HepG2 (cell line): ENCODE measurements around the gene ADGRG6. TPM values are rescaled to one million over a fixed set of nuclear protein-coding genes. Genes with fewer than 3 reads are reported as not detected.

Source experiments
- ATF1 ChIP-seq: IDR thresholded peaks from 2 replicates; pipeline ENCODE4 v1.6.1; 2016; ENCODE audit warnings: mild to moderate bottlenecking, control low read depth
- BCL6 ChIP-seq: IDR thresholded peaks from 2 replicates; pipeline ENCODE4 v1.6.1; 2016; ENCODE audit warnings: missing genetic modification reagents, missing compliant biosample characterization
- DDIT3 ChIP-seq: sonication (generic); formaldehyde crosslinking; IDR thresholded peaks from 2 replicates; pipeline ENCODE4 v1.4.0; 2020; ENCODE audit warnings: mild to moderate bottlenecking, missing genetic modification reagents
- EEA1 ChIP-seq: sonication (generic); formaldehyde crosslinking; IDR thresholded peaks from 2 replicates; pipeline ENCODE4 v1.5.1; 2020; ENCODE audit warnings: mild to moderate bottlenecking, missing genetic modification reagents, borderline replicate concordance
- FOSL1 ChIP-seq: sonication (generic); formaldehyde crosslinking; IDR thresholded peaks from 2 replicates; pipeline ENCODE4 v1.9.0; 2021; ENCODE audit warnings: missing genetic modification reagents, borderline replicate concordance
- FOXA3 ChIP-seq: IDR thresholded peaks from 2 replicates; pipeline ENCODE4 v1.6.1; 2016; ENCODE audit warnings: missing genetic modification reagents, missing compliant biosample characterization
- HNF1A ChIP-seq, 2 experiments: sonication (generic) in 1 of 2; formaldehyde crosslinking in 1 of 2; IDR thresholded peaks; 2 replicates each; pipeline versions ENCODE4 v1.4.0 to v1.6.1; 2016 to 2020; ENCODE audit warnings: borderline replicate concordance in 1 of 2, low read depth in 1 of 2, mild to moderate bottlenecking in 1 of 2, missing genetic modification reagents in 1 of 2
- HNF4A ChIP-seq: sonication (generic); formaldehyde crosslinking; IDR thresholded peaks from 2 replicates; pipeline ENCODE4 v1.4.0; 2020; ENCODE audit warnings: missing genetic modification reagents
- KAT7 ChIP-seq: IDR thresholded peaks from 2 replicates; pipeline ENCODE4 v1.6.1; 2018; ENCODE audit warnings: borderline replicate concordance, missing compliant biosample characterization
- KDM4B ChIP-seq: sonication (generic); formaldehyde crosslinking; IDR thresholded peaks from 2 replicates; pipeline ENCODE4 v1.4.0; 2020; ENCODE audit warnings: missing genetic modification reagents
- KDM5B ChIP-seq: sonication (generic); formaldehyde crosslinking; IDR thresholded peaks from 2 replicates; pipeline ENCODE4 v1.4.0; 2020; ENCODE audit warnings: missing genetic modification reagents, mild to moderate bottlenecking, borderline replicate concordance
- LBX2 ChIP-seq: sonication (generic); formaldehyde crosslinking; IDR thresholded peaks from 2 replicates; pipeline ENCODE4 v1.5.0; 2020; ENCODE audit warnings: missing genetic modification reagents, mild to moderate bottlenecking, borderline replicate concordance
- MTF2 ChIP-seq: sonication (generic); formaldehyde crosslinking; IDR thresholded peaks from 2 replicates; pipeline ENCODE4 v1.5.0; 2020; ENCODE audit warnings: missing genetic modification reagents, borderline replicate concordance
- SKI ChIP-seq: fragments of 450-650 bp; IDR thresholded peaks from one replicate; pipeline ENCODE4 v1.6.1; 2018; ENCODE audit warnings: mild to moderate bottlenecking; ENCODE audit not compliant: partially characterized antibody
- TFE3 ChIP-seq: IDR thresholded peaks from 2 replicates; pipeline ENCODE4 v1.6.1; 2016
- ZFYVE20 ChIP-seq: sonication (generic); formaldehyde crosslinking; IDR thresholded peaks from 2 replicates; pipeline ENCODE4 v1.8.0; 2023; ENCODE audit warnings: low read depth, mild to moderate bottlenecking, moderate library complexity, missing genetic modification reagents, borderline replicate concordance
- ZNF263 ChIP-seq: sonication (generic); formaldehyde crosslinking; IDR thresholded peaks from 2 replicates; pipeline ENCODE4 v1.4.0; 2020; ENCODE audit warnings: missing genetic modification reagents
- ZNF3 ChIP-seq: IDR thresholded peaks from 2 replicates; pipeline ENCODE4 v1.7.0; 2017; ENCODE audit warnings: inconsistent platforms
- ZNF335 ChIP-seq: sonication (generic); formaldehyde crosslinking; IDR thresholded peaks from 2 replicates; pipeline ENCODE4 v1.4.0; 2020; ENCODE audit warnings: missing genetic modification reagents
- ZNF430 ChIP-seq: sonication (generic); formaldehyde crosslinking; IDR thresholded peaks from 2 replicates; pipeline ENCODE4 v1.9.0; 2021; ENCODE audit warnings: mild to moderate bottlenecking, missing genetic modification reagents
- ZNF558 ChIP-seq: sonication (generic); formaldehyde crosslinking; IDR thresholded peaks from 2 replicates; pipeline ENCODE4 v1.9.0; 2022; ENCODE audit warnings: mild to moderate bottlenecking, missing genetic modification reagents, borderline replicate concordance
- ZNF589 ChIP-seq: sonication (generic); formaldehyde crosslinking; conservative IDR thresholded peaks from 2 replicates; pipeline ENCODE4 v1.8.0; 2022; ENCODE audit warnings: mild to moderate bottlenecking, moderate library complexity, missing genetic modification reagents
- ZNF674 ChIP-seq: sonication (generic); formaldehyde crosslinking; IDR thresholded peaks from 2 replicates; pipeline ENCODE4 v1.5.0; 2020; ENCODE audit warnings: low read depth, mild to moderate bottlenecking, missing genetic modification reagents
- polyA plus RNA-seq, 8 experiments: library from polyadenylated mRNA; depleted of rRNA in 3 of 8; stranded (reverse) in 7 of 8; unstranded in 1 of 8; fragments of >200 nt; fragmentation: Illumina TruSeq in 4 of 8; extraction: Trizol in 4 of 8; gene quantifications; 2 replicates each; pipeline versions ENCODE4 v1.2.1 to v1.2.3, GENCODE V29; 2011 to 2016; ENCODE audit warnings: low read depth in 4 of 8, missing spikeins in 1 of 8, mixed read lengths in 1 of 8; ENCODE audit not compliant: insufficient read depth in 1 of 8
- total RNA-seq, 5 experiments: library from RNA; depleted of rRNA; stranded (reverse); fragments of >200 nt; fragmentation: Illumina TruSeq; extraction: Trizol; gene quantifications; 2 replicates each; pipeline ENCODE4 v1.2.3, GENCODE V29; 2016; ENCODE audit warnings: low read depth in 1 of 5

Gene ADGRG6
- total and polyA plus RNA-seq, 2 of the 13 experiments (the other 11 are each of a cell fraction or from before 2014, with no cell fraction given) = 129 to 249 TPM

- TF ChIP-seq DDIT3 (no peak), SKI (no peak), HNF1A (IDR thresholded peaks at IDR 0.05; ENCODE audit: low read depth) (no peak), HNF1A (CRISPR knock-in tag; IDR thresholded peaks at IDR 0.05; ENCODE audit: borderline replicate concordance) (peak; percentile 49; the same call in 1 of the 2 replicates), KDM4B (CRISPR knock-in tag) (no peak), TFE3 (no peak), EEA1 (CRISPR knock-in tag) (no peak), ATF1 (CRISPR knock-in tag) (0 out of 2 replicates have a peak, but pooled peaks have one; percentile 56), BCL6 (peak; percentile 79; the same call in 1 of the 2 replicates), ZNF263 (CRISPR knock-in tag) (no peak), FOXA3 (CRISPR knock-in tag) (peak; percentile 51), ZNF3 (CRISPR knock-in tag) (no peak; the same call in 1 of the 2 replicates), ZNF430 (CRISPR knock-in tag) (no peak), ZFYVE20 (CRISPR knock-in tag) (no peak), KDM5B (CRISPR knock-in tag) (no peak), ZNF335 (CRISPR knock-in tag) (no peak), FOSL1 (no peak), MTF2 (CRISPR knock-in tag) (no peak), LBX2 (CRISPR knock-in tag) (no peak), ZNF558 (CRISPR knock-in tag) (no peak), HNF4A (peak; percentile 43), ZNF674 (CRISPR knock-in tag) (no peak), KAT7 (CRISPR knock-in tag) (peak; percentile 39; the same call in 1 of the 2 replicates), ZNF589 (no peak)
These were observed 76.5 kb downstream of the ADGRG6 start (continued) for GRCh38 chr6:142378138-142378875.
